Peyer's patch (tissue), 4 donors: ENCODE results near the gene UBE2E1.

Experiments
- CTCF ChIP-seq, 6 experiments: fragments of 450-650 bp in 4 of 6; fragments of 200-600 bp in 2 of 6; sonication (generic) in 1 of 6; IDR thresholded peaks; one replicate each; pipeline ENCODE4 v1.5.1; 2017 to 2019; ENCODE audit warnings: antibody characterized with exemption in 6 of 6, mild to moderate bottlenecking in 3 of 6, moderate library complexity in 1 of 6
- POLR2A ChIP-seq, 2 donors: fragments of 450-650 bp; IDR thresholded peaks; one replicate each; pipeline ENCODE4 v1.5.1; 2017; ENCODE audit warnings: antibody characterized with exemption in 2 of 2, mild to moderate bottlenecking in 2 of 2, moderate library complexity in 2 of 2

- TF ChIP-seq CTCF (IDR thresholded peaks at IDR 0.05) (no peak), POLR2A (IDR thresholded peaks at IDR 0.05) (no peak)
Observed at GRCh38 chr3:23932571-23932970, 126.8 kb downstream of the UBE2E1 start.
